ENCODE data around the gene UBE2A.

Gene UBE2A

GRCh38 chrX:119541188-119541587 is 33.2 kb upstream of the UBE2A start (continued):
- TF ChIP-seq TSHZ2 (CRISPR knock-in tag; IDR thresholded peaks at IDR 0.05) (no peak), ZNF565 (CRISPR knock-in tag; conservative IDR thresholded peaks at IDR 0.05; ENCODE audit: low read depth) (no peak), PPARA (CRISPR knock-in tag; IDR thresholded peaks at IDR 0.05; ENCODE audit: borderline replicate concordance) (no peak), TOX (CRISPR knock-in tag; IDR thresholded peaks at IDR 0.05; ENCODE audit: borderline replicate concordance) (no peak), ZFP3 (CRISPR knock-in tag; IDR thresholded peaks at IDR 0.05) (no peak), OSR1 (CRISPR knock-in tag; IDR thresholded peaks at IDR 0.05) (no peak), SNAI2 (CRISPR knock-in tag; IDR thresholded peaks at IDR 0.05) (no peak)
- TF ChIP-seq, protein P1, sequence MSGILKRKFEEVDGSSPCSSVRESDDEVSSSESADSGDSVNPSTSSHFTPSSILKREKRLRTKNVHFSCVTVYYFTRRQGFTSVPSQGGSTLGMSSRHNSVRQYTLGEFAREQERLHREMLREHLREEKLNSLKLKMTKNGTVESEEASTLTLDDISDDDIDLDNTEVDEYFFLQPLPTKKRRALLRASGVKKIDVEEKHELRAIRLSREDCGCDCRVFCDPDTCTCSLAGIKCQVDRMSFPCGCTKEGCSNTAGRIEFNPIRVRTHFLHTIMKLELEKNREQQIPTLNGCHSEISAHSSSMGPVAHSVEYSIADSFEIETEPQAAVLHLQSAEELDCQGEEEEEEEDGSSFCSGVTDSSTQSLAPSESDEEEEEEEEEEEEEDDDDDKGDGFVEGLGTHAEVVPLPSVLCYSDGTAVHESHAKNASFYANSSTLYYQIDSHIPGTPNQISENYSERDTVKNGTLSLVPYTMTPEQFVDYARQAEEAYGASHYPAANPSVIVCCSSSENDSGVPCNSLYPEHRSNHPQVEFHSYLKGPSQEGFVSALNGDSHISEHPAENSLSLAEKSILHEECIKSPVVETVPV (CRISPR knock-in tag; IDR thresholded peaks at IDR 0.05) = no peak
- TF ChIP-seq, protein P2, sequence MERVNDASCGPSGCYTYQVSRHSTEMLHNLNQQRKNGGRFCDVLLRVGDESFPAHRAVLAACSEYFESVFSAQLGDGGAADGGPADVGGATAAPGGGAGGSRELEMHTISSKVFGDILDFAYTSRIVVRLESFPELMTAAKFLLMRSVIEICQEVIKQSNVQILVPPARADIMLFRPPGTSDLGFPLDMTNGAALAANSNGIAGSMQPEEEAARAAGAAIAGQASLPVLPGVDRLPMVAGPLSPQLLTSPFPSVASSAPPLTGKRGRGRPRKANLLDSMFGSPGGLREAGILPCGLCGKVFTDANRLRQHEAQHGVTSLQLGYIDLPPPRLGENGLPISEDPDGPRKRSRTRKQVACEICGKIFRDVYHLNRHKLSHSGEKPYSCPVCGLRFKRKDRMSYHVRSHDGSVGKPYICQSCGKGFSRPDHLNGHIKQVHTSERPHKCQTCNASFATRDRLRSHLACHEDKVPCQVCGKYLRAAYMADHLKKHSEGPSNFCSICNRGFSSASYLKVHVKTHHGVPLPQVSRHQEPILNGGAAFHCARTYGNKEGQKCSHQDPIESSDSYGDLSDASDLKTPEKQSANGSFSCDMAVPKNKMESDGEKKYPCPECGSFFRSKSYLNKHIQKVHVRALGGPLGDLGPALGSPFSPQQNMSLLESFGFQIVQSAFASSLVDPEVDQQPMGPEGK (CRISPR knock-in tag; IDR thresholded peaks at IDR 0.05; ENCODE audit: borderline replicate concordance) = no peak

- TF ChIP-seq ZNF8 (CRISPR knock-in tag; IDR thresholded peaks at IDR 0.05) (no peak), TSHZ2 (CRISPR knock-in tag; IDR thresholded peaks at IDR 0.05) (no peak), ESRRG (CRISPR knock-in tag; IDR thresholded peaks at IDR 0.05) (no peak)
- no peak for ATAC-seq
Observed at GRCh38 chrX:119549327-119550016, 24.9 kb upstream of the UBE2A start.

GRCh38 chrX:119552508-119552907 is 21.9 kb upstream of the UBE2A start:
- TF ChIP-seq ISL1 (CRISPR knock-in tag; IDR thresholded peaks at IDR 0.05) = no peak
- no peak for TF ChIP-seq SNAI2 (CRISPR knock-in tag; IDR thresholded peaks at IDR 0.05)
- no peak for TF ChIP-seq ZNF8 (CRISPR knock-in tag; IDR thresholded peaks at IDR 0.05)
- no peak for TF ChIP-seq OSR1 (CRISPR knock-in tag; IDR thresholded peaks at IDR 0.05)
- ATAC-seq = no peak

GRCh38 chrX:119565107-119565663 is 9.2 kb upstream of the UBE2A start, which contains the start of gene STEEP1:
STEEP1 (minus strand) TSS chrX:119565409; CDS start chrX:119565355, 54 bp downstream.
- TF ChIP-seq GLIS3 (CRISPR knock-in tag; IDR thresholded peaks at IDR 0.05) = no peak
- TF ChIP-seq ZC3H10 (CRISPR knock-in tag; IDR thresholded peaks at IDR 0.05) = no peak
- TF ChIP-seq ISL1 (CRISPR knock-in tag; IDR thresholded peaks at IDR 0.05) = no peak
- no peak for TF ChIP-seq ESRRG (CRISPR knock-in tag; IDR thresholded peaks at IDR 0.05)
- TF ChIP-seq CSDC2 (CRISPR knock-in tag; IDR thresholded peaks at IDR 0.05) = 0 out of 2 replicates have a peak, but pooled peaks have one; percentile 56
- TF ChIP-seq TOX (CRISPR knock-in tag; IDR thresholded peaks at IDR 0.05; ENCODE audit: borderline replicate concordance) = no peak
- no peak for TF ChIP-seq RARB (CRISPR knock-in tag; IDR thresholded peaks at IDR 0.05)
- peak; percentile 99 for ATAC-seq
